Stromal cell of bone marrow (primary cell): Measurements from ENCODE around the gene KDM8.
A peak's percentile ranks its signal among the peaks of the same experiment; 100 is the strongest.

Experiments
- DNase-seq: peaks from one replicate; pipeline ENCODE4 v3.0.0-alpha.2; 2012; ENCODE audit warnings: low read depth

Gene KDM8

DNA sequence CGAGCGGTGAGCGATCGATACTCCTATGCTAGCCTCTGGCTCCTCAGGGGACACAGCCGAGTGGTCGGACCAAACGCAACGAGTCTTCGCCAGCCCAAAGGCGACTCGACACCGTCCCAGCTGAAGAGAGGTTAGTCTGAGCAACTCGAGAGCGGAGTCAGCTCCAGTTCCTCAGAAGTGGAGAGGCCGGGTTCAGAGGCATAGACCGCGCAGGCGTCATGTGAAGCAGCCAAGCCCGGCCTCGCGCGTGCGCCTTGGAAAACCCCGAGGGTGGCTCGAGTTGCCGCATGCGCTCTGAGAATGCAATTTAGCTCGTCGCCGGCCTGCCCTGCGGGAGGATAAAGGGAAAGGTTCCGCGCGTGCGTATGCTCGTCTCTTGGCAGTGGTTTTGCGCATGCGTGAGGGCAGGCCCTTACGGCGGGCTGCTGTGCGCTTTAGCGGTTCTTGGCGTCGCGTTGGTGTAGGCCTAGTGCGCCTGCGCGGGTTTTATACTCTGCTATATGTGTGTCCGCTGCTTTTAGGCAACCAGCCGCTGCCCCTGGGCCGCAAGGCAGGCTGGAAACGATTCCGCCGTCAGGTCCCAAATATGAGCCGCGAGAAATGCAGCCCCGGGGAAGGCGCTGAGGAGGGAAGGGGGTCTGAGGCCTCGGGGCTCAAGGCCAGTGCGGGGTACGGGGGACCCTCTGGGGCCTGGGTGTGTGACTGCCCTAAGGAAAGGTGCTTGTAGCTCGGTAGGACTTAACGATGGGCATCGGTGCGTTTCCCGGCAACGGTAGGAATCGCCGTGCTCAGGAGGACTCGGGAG is at the start of gene KDM8:
Gene KDM8 (plus strand): TSS at position 20 of the 805 bp plus-strand sequence. CDS start 6,598 bp downstream, outside the sequence.
- peak; percentile 98 for DNase-seq

DNA sequence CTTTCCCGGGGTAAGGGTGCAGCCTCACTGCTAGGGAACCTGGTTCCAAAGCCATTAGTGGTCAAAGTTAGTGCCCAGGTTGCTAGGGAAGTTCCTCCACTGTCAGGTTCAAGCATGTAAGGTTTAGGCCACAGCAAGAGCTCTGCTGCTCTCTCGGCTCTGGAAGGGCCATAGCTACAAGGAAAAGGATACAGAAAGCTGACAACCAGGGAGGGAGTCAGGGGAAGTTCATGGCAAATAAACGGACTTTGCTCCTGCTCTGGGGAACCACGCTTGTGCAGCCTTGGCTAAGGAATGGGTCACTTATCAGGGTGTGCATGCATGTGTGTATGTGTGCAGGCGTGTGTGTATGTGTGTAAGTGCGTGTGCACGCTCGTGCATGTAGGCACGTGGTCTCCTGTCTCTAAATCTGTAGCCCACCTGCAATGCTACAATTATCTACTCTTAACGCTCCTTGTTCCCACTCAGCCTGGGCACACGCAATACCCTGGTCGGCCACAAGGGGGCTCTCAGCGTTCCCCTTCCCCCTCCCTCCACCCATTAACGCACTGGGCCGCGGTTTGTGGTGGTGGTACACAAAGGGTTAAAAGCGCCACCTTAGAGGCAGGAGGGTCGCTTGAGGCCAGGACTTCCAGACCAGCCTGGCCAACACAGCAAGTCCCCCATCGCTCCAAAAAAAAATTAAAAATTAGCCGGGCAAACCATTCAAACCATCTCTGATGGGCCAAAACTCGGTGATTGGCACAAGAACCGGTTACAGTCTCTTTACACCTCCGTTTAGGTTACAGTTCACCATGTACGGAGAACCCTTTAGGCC is 48.4 kb upstream of the KDM8 start:
- DNase-seq = no peak

DNA sequence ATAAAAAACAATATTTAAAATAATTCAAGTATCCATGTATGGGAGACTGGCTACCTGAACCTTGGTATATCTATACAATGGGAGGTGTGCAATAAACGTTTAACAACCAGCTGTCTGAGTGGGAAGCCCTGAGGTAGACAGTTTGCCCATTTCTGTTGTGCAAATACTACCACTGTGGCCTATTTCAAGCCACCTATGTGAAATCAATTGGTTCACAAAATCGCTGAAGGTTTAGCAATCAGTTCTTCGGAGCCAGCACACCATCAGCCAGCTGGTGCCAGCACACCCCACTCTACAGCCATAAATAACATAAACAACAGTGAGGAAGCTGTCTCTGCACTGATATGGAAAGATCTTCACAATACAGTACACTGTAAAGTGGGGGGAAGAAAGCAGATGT is 46.7 kb upstream of the KDM8 start:
- no peak for DNase-seq

DNA sequence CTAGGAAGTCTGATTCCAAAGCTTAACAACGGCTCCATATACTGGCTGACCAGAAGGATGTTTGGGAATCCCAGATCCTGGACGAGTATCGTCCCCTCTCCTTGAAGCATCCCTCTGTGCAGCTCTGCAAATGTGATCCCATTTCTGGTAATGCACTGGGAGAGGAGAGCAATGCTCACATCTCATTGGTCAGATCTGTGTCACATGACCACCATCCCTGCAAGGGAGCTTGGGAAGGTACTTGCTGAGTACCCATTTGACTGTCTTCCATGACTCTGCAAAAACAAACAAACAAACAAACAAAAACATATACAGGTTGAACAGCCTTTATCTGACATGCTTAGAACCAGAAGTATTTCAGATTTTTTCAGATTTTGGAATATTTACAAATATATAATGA is 41.9 kb upstream of the KDM8 start:
- DNase-seq = no peak

DNA sequence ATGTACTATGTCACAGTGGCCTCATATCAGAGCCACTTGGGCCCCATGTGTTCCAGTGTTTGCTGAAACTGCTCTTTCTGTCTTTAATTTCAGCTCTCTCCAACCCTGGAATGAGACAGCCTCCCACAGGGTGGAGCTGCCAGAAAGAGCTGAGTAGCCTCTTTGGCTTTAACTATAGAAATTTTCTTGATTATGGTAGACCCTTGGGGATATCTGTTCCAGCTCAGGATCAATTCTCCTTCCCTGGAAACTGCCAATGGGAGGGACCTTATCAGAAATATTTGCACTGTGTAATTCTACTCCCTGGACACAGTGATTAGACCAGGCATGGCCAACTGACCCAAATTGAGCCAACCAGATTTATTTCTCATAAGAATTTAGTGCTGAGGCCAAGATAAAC is 39.0 kb upstream of the KDM8 start:
- DNase-seq = peak; percentile 22

DNA sequence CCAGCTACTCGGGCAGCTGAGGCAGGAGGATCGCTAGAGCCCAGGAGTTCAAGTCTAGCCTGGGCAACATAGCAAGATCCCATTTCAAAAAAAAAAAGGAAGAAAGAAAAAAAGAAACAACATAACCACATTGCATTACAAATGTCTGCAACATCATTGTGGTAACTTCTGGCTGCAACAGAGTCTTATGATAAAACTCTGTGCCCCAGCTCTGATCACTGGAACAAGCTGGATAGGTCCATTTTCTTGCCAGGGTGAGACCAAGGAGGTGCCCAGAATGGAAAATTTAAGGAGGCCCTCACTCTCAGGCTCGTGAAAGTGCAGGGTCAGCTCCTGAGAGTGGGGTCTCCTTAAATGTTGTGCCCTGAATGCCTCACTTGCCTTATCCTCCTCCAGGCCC is 37.8 kb upstream of the KDM8 start:
- DNase-seq = no peak

DNA sequence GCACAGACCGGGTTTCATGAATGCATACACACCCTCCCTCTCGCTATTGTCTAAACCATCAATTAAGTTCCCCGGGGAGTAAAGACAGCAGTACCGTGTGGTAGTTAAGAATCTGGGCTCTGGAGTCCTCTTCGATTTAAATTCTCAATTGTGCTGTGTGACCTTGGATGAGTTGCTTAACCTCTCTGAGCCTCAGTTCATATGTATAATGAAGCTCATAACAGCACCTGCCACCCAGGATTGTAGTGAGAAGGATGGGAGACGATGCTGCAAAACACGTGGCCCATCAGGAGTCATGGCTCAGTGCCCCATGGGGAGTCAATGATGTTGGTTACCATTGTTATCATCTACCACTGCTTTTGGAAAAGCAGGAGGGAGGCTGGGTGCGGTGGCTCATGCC is 34.5 kb upstream of the KDM8 start:
- no peak for DNase-seq

DNA sequence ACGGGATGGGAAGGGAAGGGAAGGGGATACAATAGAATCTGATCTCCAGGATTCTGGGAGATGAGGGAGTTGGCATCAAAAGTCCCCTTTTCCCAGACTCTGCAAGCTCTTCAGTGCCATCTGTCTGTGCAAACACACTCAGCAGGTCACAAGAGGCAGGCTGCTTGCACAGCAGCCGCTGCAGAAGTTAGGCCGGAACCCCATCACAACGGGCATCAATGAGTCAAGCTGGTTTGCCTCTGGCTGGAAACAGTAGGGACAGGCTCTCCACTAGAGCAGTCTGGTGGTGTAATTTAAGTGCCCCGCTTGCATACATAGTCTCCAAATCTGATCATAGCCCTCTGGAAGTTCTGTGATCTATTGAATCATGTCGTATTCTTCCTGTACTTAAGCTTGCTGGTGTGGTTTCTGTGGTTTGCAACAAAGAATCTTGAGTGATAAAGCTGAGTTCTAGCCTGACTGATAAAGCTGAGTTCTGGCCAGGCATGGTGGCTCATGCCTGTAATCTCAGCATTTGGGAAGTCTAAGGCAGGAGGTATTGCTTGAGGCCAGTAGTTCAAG is 33.7 kb upstream of the KDM8 start:
- peak; percentile 91 for DNase-seq

DNA sequence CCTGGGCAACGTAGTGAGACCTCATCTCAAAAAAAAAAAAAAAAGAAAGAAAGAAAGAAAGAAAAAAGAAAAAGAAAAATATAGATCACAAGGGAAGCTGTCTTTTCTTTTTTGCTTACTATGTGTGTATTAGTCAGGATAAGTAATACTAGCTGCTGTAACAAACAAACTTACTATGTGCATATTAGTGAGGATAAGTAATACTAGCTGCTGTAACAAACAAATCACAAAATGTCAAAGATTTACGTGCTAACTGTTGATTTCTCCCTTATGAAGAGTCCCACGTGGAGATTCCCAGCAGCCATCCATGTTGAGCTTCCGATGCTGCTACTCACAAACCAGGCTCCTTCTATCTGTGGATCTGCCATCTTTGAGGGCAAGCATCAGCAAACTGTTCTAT is 31.7 kb upstream of the KDM8 start:
- DNase-seq = no peak

DNA sequence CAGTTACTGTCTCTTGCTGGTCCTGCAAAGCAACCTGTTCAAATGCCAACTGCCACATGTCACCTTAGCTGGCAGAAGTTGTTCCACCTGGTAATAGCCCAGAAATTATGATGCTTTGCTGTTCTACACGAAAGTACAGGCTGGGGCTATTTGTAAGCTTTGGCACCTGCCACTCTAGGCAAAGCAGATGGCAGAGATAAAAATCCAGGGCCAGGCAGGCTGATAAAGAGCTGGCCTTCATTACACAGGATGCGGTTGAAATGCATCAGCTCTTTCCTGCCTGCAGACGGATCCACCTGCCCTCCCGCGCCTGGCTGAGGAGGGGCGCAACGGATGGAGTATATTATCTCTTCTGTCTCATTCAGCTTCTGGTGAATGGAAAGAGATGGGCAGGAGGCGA is 29.3 kb upstream of the KDM8 start:
- DNase-seq = no peak

DNA sequence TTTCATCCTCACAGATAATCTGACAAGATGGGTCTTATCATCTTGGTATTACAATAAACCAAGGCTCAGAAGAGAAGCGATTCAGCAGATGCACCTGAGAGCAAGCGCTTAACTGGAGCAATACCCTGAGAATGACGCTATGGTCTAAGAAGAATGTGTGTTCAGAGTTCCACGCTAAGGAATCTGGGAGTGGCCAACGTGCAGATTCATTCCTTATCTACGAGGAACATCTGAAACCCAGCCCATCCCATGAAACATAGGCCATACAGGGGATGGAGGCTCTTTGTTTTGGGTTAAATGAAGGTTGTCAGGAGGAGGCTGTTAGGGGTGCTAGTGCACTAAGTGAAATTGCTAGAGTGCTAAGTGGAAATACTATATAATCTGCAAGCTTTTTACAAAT is 28.5 kb upstream of the KDM8 start:
- DNase-seq = no peak

DNA sequence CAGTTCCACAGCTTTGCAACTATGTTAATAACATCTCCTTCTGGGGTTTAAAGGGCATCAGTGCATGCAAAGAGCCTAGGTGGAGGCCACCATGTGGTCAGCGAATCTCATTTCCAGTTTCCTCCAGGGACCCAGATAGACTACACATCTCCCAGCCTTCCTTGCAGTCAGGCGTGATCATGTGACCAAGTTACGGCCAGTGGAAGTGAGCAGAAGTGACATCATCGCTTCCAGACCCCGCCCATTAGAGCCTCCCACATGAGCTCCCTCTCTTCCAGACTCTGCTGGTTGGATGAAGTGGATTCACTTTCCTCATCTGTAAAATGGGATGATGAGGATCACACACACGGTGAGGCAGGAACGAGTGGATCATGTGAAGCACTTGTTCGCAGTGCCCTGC is 27.4 kb upstream of the KDM8 start:
- no peak for DNase-seq

DNA sequence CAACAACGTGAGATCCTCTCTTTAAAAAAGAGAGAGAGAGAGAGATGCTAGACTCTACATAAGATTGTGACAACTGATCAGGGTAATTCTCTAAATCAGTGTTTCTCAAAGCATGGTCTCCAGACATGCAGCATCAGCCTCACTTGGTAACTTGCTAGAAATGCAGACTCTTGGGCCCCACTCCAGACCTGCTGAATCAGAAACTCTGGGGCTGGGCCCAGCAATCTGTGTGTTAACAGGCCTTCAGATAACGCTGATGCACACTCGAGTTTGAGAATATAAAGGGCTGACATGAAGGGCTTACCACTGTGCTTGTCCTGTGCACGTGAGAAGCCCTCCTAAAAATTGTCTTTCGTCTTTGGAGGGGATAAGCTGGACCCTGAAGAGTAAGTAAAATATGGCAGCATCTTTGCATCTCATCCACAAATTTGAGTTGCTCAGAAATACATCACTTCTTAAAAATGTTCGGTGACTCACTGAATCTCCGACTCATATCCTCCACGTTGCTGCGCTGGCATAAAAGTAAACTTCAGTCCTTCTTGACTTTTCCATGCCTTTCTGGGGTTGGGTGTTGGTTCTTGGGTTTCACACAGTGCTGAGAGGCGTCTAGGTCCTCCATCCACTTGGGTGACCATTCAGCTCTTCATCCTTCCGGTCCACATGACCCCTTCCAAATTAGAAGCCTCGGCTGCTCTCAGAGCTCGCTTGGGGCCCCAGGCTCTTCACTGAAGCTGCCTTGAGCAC is 26.1 kb upstream of the KDM8 start:
- peak; percentile 80 for DNase-seq

DNA sequence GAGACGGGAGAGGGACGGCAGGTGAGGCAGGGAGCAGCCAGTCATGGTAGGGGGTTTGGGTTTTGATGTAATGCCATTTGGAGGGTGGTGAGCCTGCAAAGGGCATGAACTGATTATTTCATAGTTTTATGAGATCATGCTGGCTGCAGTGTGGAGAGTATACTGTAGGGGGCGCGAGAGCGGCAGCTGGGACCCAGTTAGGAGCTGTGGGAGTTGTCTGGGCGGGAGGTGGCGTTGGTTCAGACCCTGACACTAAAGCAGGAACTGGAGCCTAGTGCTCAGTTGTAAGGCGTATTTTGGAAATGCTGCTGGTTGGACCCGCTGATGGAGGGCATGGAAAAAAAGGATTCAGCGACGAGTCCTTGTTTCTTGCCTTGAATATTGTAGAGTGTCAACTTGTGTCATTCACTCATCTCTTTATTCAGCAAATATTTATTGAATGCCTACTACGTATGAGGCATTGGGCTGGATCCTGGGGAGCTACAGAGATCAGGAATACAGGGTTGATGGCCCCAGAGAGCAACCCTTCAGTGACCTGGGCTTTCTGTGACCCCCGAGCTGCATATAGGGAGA is 23.7 kb upstream of the KDM8 start:
- DNase-seq = no peak

DNA sequence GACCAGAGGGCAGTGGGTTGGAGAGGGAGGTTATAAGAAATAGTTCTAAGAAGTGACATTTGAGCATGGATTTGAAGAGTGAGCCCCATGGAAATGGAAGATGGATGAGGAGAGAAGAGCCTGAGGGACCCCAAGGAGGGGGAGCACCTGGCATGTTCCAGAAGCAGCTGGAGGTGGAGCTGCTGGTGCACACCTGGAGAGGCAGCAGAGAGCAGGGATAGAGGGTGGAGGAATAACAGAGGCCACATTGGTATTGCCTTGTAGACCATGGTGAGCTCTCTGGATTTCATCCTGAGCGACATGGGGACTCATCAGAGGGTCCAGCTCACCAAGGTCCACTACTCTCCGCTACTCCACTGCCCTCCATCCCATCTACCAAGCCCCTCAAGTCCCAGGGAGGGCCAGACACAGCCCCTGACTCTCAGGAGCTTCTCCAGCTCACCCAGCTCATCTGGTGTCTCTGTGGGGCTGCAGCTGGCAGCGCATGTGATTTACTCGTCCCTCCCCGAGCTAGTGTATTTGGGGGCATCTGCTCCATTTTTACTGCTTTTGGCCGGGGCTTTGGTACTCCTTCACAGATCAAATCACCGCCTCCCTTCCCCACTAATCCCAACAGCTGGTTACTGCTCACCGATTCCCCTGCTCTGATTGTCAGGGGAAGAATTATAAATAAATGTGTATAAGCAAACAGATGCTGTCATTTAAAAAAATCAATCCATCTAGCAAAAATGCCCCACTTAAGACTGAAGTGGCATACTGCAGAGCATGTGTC is 22.1 kb upstream of the KDM8 start:
- DNase-seq = no peak

DNA sequence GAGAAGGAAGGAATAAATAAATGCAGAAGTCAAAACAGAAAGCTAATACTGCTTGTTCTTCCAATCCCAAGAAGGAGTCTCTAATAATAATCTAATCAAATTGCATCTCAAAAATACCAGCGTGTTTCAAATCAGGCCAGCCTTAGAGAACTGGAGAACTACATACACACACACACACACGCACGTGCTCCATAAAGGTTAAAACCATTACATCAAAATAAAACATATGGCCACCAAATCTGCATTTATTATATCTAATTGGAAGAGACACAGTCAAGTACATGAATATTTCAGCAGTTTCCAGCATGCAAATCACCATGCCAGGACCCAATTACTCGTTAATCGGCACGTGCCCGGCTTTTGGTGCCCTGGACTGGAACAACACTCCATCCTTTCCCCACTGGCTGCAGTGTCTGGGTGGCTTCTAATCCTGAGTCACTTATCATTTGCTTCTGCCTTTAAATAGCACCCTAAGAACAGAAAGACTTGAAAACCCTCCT is 20.4 kb upstream of the KDM8 start:
- no peak for DNase-seq

DNA sequence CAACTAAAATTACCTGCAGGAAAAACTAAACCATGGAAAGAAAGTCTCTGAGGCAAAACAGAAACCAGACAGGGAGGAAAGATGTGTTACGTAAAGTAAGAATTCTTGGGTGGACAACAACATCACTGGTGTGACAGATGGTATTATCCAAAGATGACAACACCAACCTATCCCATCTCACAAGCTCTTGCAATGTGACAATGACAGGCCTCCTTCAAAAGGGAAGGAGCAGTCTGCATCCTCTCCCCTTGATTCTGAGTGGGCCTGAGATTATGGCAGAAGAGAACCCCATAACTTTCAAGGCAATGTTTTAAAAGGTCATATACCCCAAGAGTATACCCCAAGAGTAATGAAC is 17.6 kb upstream of the KDM8 start:
- DNase-seq = no peak

DNA sequence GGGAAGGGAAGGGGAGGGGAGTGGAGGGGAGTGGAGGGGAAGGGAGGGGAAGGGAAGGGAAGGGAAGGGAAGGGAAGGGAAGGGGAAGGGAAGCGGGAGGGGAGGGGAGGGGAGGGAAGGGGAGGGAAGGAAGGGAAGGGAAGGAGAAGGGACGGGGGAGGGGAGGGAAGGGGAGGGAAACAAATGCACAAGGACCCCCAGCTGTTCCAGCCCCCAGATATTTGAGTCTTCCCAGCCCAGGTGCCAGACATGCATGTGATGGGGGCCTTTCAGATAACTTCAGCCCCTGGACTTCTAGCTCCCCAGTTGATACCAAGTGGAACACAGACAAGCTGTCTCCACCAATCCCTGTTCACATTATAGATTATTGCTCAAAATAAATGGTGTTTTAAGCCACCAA is 14.7 kb upstream of the KDM8 start:
- DNase-seq = no peak

DNA sequence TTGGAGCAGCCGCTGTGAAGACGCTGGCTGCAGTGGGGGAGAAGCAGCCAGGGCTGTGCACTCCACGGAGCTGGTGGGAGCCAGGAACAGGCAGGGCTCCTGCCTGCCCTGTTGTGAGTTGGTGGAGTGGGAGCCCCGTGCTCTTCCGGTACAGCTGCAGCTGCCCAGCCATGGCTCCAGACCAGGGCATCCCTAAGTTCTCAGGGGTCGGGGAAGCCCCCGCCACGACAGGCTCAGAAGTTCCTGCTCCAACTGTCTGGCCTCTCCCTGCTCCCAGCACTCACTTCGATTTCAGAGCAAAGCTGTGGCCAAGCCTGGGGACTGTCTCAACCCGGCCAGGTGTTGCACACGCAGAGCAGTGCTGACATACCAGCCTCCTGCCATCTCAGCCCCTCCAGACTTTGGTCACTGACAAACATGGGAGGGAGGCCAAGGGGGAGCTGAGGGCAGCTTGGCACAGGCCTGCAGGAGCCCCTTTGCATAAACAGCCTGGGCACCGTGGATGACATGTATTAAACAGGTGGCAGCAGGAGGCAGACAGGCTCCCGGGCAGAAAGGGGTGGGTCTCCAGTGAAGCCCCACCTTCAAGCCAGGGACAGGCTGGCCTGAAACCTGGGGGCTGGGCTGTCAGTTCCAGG is 13.9 kb upstream of the KDM8 start:
- DNase-seq = no peak

DNA sequence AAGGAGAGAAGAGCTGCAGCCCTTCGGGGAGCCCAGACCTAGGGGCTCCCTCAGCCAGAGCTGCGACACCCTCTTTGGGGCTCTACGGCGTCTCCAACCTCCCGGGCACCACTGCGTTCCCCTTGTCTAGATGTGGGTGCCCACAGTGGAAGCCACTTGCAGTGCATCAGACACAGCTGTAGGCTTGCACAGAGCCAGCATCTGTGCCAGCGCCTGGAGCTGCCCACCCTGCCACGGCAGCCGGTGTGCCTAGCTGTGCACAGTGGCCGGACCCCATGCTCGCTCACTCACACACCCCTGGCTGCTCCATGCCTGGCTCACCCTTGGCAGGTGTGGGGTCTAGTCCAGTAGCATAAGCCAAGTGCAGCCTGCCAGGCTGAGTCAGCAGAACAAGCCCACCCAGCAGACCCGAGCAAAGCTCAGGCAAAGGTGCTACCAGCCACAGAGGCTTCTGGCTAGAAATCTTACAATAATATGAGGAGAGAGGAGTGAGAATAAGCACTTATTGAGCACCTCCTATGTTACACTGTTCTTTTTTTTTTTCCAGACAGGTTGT is 12.9 kb upstream of the KDM8 start:
- DNase-seq = no peak
